Nephron progenitor cell (in vitro differentiated cells): Measurements from ENCODE around the gene SLC30A7.

Source experiments
- DNase-seq: peaks from one replicate; pipeline ENCODE4 v3.0.0; 2021
- H3K27ac Mint-ChIP-seq: 2 replicates; pipeline ENCODE4 v1.8.0; 2021; ENCODE audit warnings: mild to moderate bottlenecking, moderate library complexity, mixed read lengths
- H3K27me3 Mint-ChIP-seq: 2 replicates; pipeline ENCODE4 v1.8.0; 2021; ENCODE audit warnings: mild to moderate bottlenecking, low read depth, mixed read lengths; ENCODE audit not compliant: poor library complexity
- H3K36me3 Mint-ChIP-seq: 2 replicates; pipeline ENCODE4 v1.8.0; 2021; ENCODE audit warnings: low read depth, mixed read lengths
- H3K4me1 Mint-ChIP-seq: 2 replicates; pipeline ENCODE4 v1.8.0; 2021; ENCODE audit warnings: mixed read lengths
- H3K4me3 Mint-ChIP-seq: 2 replicates; pipeline ENCODE4 v1.8.0; 2021; ENCODE audit warnings: mild to moderate bottlenecking, moderate library complexity, mixed read lengths
- H3K9me3 Mint-ChIP-seq: 2 replicates; pipeline ENCODE4 v1.8.0; 2021; ENCODE audit warnings: mild to moderate bottlenecking, moderate library complexity, mixed read lengths
- TF ChIP-seq, protein P1 (sequence below): fragments of 200-600 bp; sonication (generic); IDR thresholded peaks from 2 replicates; pipeline ENCODE4 v1.5.0; 2021; ENCODE audit warnings: antibody characterized with exemption

The SLC30A7 gene

DNA sequence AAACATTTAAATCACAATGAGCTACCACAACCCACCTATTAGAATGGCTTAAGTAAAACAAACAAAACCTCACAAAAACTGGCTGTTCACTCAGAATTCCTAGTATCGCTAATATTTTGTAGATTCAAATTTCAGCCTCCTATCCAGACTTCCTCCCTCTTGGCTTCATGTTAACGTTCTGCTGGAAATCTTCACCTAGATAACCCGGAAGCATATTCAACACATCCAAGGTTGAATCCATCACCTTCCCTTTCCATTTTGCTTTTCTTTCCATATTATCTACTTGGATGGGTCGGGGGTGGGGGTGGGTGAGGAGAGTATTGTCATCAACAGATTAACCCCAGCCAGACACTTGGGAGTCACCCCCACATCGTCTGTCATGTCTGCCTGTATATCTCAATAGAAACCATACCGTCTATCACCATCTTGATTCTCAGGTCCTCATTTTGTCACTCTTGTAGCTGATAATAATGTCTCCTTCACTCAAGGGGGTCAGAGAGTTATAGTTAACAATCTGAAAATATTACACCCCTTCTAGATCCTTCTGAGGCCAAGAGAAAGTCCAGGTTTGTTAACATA is 131.4 kb downstream of the SLC30A7 start:
- H3K4me3 Mint-ChIP-seq = peak overlapping the region; percentile 37

DNA sequence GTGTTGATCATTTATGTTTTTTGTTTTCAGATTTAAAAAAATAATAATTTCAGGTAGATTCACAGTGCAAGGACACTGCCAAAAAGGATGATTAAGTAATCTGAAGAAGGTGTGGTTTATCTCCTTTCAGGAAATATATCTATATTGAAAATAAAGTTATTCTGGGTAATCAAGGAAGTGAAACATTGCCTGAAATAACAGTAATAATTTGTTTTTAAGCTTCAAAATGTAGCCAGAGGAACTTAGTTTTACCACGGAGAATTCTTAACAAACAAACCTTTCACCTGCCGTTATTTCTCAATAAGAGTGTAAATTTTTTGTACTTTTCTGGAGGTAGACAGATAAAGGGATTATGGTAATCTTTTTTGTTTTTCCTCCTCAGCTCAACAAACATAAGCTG is 132.6 kb downstream of the SLC30A7 start:
- TF ChIP-seq, protein P1, sequence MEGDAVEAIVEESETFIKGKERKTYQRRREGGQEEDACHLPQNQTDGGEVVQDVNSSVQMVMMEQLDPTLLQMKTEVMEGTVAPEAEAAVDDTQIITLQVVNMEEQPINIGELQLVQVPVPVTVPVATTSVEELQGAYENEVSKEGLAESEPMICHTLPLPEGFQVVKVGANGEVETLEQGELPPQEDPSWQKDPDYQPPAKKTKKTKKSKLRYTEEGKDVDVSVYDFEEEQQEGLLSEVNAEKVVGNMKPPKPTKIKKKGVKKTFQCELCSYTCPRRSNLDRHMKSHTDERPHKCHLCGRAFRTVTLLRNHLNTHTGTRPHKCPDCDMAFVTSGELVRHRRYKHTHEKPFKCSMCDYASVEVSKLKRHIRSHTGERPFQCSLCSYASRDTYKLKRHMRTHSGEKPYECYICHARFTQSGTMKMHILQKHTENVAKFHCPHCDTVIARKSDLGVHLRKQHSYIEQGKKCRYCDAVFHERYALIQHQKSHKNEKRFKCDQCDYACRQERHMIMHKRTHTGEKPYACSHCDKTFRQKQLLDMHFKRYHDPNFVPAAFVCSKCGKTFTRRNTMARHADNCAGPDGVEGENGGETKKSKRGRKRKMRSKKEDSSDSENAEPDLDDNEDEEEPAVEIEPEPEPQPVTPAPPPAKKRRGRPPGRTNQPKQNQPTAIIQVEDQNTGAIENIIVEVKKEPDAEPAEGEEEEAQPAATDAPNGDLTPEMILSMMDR = no peak
- H3K27ac Mint-ChIP-seq = no peak overlapping the region
- H3K4me3 Mint-ChIP-seq = no peak overlapping the region
- peaks cover 31% of the 10 kb centered on the region for H3K36me3 Mint-ChIP-seq
- no peak for DNase-seq
- peaks cover 5% of the 10 kb centered on the region for H3K9me3 Mint-ChIP-seq
- peaks cover 4% of the 10 kb centered on the region for H3K27me3 Mint-ChIP-seq
- H3K4me1 Mint-ChIP-seq = peaks cover 30% of the 10 kb centered on the region

More for the DNA sequence above, 131.4 kb downstream of the SLC30A7 start:
- peaks cover 5% of the 10 kb centered on the region for H3K9me3 Mint-ChIP-seq
- TF ChIP-seq, protein P1 = no peak
- H3K27me3 Mint-ChIP-seq = peaks cover 4% of the 10 kb centered on the region
- H3K27ac Mint-ChIP-seq = no peak overlapping the region
- H3K36me3 Mint-ChIP-seq = peaks cover 30% of the 10 kb centered on the region
- H3K4me1 Mint-ChIP-seq = peaks cover 30% of the 10 kb centered on the region
- DNase-seq = no peak

DNA sequence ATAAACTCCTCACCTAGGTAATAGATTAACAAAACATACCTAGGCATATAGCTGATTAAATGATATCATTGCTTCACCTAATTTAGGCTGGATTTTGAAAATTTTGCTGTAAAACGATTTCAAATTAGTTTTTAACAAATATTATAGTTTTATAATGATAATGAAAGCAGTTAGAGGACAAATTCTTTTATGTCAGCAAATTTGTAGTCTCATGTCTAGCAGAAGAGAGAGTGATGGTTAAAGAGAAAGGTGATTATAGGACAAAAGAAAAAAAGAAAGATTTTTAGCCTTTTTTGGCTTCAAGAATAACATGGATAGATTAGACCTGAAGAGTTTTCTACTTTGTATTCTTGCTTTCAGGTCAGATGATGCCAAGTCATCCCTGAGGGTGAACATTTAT is 133.3 kb downstream of the SLC30A7 start:
- Mint-ChIP-seq H3K4me1 (peaks cover 30% of the 10 kb centered on the region), H3K36me3 (peaks cover 26% of the 10 kb centered on the region), H3K27ac (no peak overlapping the region), H3K9me3 (peaks cover 5% of the 10 kb centered on the region), H3K27me3 (peaks cover 4% of the 10 kb centered on the region), H3K4me3 (no peak overlapping the region)
- no peak for DNase-seq
- TF ChIP-seq, protein P1 = no peak

DNA sequence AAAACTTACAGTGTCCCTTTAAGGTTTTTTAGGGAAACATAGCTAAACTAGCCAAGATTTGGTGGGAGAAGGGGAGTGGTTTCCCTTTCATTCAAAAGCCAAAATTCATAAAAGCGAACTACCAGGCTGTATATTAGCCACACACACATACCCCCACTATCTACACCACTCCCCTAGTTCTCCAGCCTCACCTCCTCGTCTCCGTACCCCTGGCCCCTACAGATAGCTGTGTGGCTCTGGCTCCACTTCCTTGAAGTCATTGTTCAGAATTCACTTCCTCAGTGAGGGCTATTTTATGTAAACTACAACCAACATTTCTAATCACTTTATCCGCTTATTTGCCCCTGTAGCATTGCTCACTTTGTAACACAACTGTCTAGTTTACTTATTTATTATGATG is 135.0 kb downstream of the SLC30A7 start:
- H3K36me3 Mint-ChIP-seq = peaks cover 26% of the 10 kb centered on the region
- no peak overlapping the region for H3K27ac Mint-ChIP-seq
- peaks cover 3% of the 10 kb centered on the region for H3K27me3 Mint-ChIP-seq
- TF ChIP-seq, protein P1 = no peak
- H3K4me3 Mint-ChIP-seq = no peak overlapping the region
- H3K4me1 Mint-ChIP-seq = peaks cover 21% of the 10 kb centered on the region
- DNase-seq = no peak
- H3K9me3 Mint-ChIP-seq = peaks cover 5% of the 10 kb centered on the region
